GM12878 (cell line): Measurements from ENCODE around the gene NFATC2. TPM values are rescaled to one million over a fixed set of nuclear protein-coding genes. Genes with fewer than 3 reads are reported as not detected.

Experiments used
- ATAC-seq: fragments of 200-7000 bp; cut with Tn5 transposase; 3 replicates; pipeline ENCODE4 v1.9.1; 2020; ENCODE audit warnings: mild to moderate bottlenecking, moderate library complexity
- BruUV-seq: library from RNA; stranded (reverse); fragments of 400-500 nt; replicated peaks from 2 replicates; lab custom pipeline; 2021; lab: Mats Ljungman, UMichigan
- CTCF ChIA-PET: fragments of 300-600 bp; sonication (Branson Sonifier 250); formaldehyde crosslinking; extraction: SDS; loops from one replicate; lab custom pipeline; 2021; ENCODE audit warnings: inconsistent platforms; lab: Yijun Ruan, JAX
- POLR2A ChIA-PET: fragments of 350-600 bp; formaldehyde crosslinking; extraction: SDS; loops from one replicate; lab custom pipeline; 2021; ENCODE audit warnings: inconsistent platforms; lab: Charles Lee
- RAD21 ChIA-PET: fragments of 300-600 bp; sonication (Branson Sonifier 250); formaldehyde crosslinking; loops from one replicate; lab custom pipeline; 2023; ENCODE audit warnings: antibody characterized with exemption; ENCODE audit not compliant: unreplicated experiment; lab: Charles Lee
- SMC1A ChIA-PET: fragments of 300-600 bp; sonication (Branson Sonifier 250); formaldehyde crosslinking; loops from one replicate; lab custom pipeline; 2023; ENCODE audit not compliant: unreplicated experiment, uncharacterized antibody; lab: Charles Lee
- DNase-seq: peaks from one replicate; pipeline ENCODE4 v3.0.0-alpha.2; 2011; ENCODE audit warnings: low read depth, low spot score
- FAIRE-seq: peaks from 3 replicates; lab custom pipeline; 2011; peaks lifted over from hg19 to GRCh38; lab: Jason Lieb, UNC
- H2AFZ ChIP-seq: 2 replicates; pipeline ENCODE4 v1.6.0; 2011; ENCODE audit warnings: low read depth, low read length, control low read depth; ENCODE audit not compliant: control insufficient read depth
- H3K27ac ChIP-seq: 2 replicates; pipeline ENCODE4 v1.5.1; 2011; ENCODE audit warnings: control low read depth; ENCODE audit not compliant: control insufficient read depth, insufficient read depth
- H3K27me3 ChIP-seq, 2 experiments: replicated peaks in 1 of 2; 2 replicates each; pipeline versions ENCODE4 v1.6.0 to v1.6.1; 2011; ENCODE audit warnings: low read length in 1 of 2; ENCODE audit not compliant: control insufficient read depth in 2 of 2, insufficient read depth in 2 of 2
- H3K36me3 ChIP-seq, 2 experiments: 2 replicates each; pipeline ENCODE4 v1.5.1; 2011; ENCODE audit warnings: low read length in 1 of 2; ENCODE audit not compliant: control insufficient read depth in 2 of 2, insufficient read depth in 2 of 2
- H3K4me1 ChIP-seq: 2 replicates; pipeline ENCODE4 v1.6.1; 2011; ENCODE audit warnings: mild to moderate bottlenecking, low read length, moderate library complexity, mixed read lengths; ENCODE audit not compliant: control insufficient read depth, insufficient read depth
- H3K4me2 ChIP-seq: 2 replicates; pipeline ENCODE4 v1.6.0; 2011; ENCODE audit warnings: control low read depth; ENCODE audit not compliant: control insufficient read depth, insufficient read depth
- H3K4me3 ChIP-seq: fragments of 200-600 bp; sonication (generic); 2 replicates; pipeline ENCODE4 v1.5.1; 2016
- H3K79me2 ChIP-seq: 2 replicates; pipeline ENCODE4 v1.6.0; 2011; ENCODE audit warnings: low read length; ENCODE audit not compliant: control insufficient read depth, insufficient read depth
- H3K9ac ChIP-seq: 2 replicates; pipeline ENCODE4 v1.8.0; 2011; ENCODE audit warnings: low read length, control low read depth, mixed read lengths; ENCODE audit not compliant: control insufficient read depth, insufficient read depth
- H3K9me3 ChIP-seq: replicated peaks from 3 replicates; pipeline ENCODE4 v1.5.1; 2011; ENCODE audit warnings: mild to moderate bottlenecking, low read length; ENCODE audit not compliant: control insufficient read depth, insufficient read depth
- H4K20me1 ChIP-seq: 2 replicates; pipeline ENCODE4 v1.6.0; 2011; ENCODE audit not compliant: control insufficient read depth, insufficient read depth
- ASH2L ChIP-seq: fragments of 300-600, 200-600 bp; sonication (generic); IDR thresholded peaks from 2 replicates; pipeline ENCODE4 v1.6.1; 2017; ENCODE audit warnings: low read depth, mild to moderate bottlenecking, borderline replicate concordance
- BRCA1 ChIP-seq: IDR thresholded peaks from 2 replicates; pipeline ENCODE4 v1.6.1; 2011; ENCODE audit warnings: low read depth, low read length, improper control_type of control experiment
- CEBPB ChIP-seq, 2 experiments: fragments of 150-350 bp in 1 of 2; IDR thresholded peaks; 2 replicates each; pipeline ENCODE4 v1.6.1; 2012 to 2014; ENCODE audit warnings: low read depth in 2 of 2, low read length in 2 of 2, borderline replicate concordance in 1 of 2, inconsistent platforms in 1 of 2
- CHD4 ChIP-seq: fragments of 200-600 bp; sonication (generic); IDR thresholded peaks from 2 replicates; pipeline ENCODE4 v1.6.1; 2016; ENCODE audit warnings: mild to moderate bottlenecking
- DPF2 ChIP-seq: fragments of 450-650 bp; IDR thresholded peaks from 2 replicates; pipeline ENCODE4 v1.6.1; 2017; ENCODE audit warnings: mild to moderate bottlenecking
- NFYB ChIP-seq: IDR thresholded peaks from 2 replicates; pipeline ENCODE4 v1.6.1; 2011; ENCODE audit warnings: low read depth, mild to moderate bottlenecking, low read length, improper control_type of control experiment, moderate library complexity; ENCODE audit not compliant: insufficient read depth
- SMAD1 ChIP-seq: fragments of 450-650 bp; IDR thresholded peaks from 2 replicates; pipeline ENCODE4 v1.6.1; 2018; ENCODE audit warnings: mild to moderate bottlenecking, low read depth; ENCODE audit not compliant: partially characterized antibody
- SUZ12 ChIP-seq: fragments of 200-600 bp; sonication (generic); IDR thresholded peaks from one replicate; pipeline ENCODE4 v1.6.1; 2018; ENCODE audit warnings: antibody characterized with exemption, mild to moderate bottlenecking; ENCODE audit not compliant: unreplicated experiment
- TCF3 ChIP-seq: IDR thresholded peaks from 2 replicates; pipeline ENCODE4 v1.6.1; 2012; ENCODE audit warnings: low read depth, mild to moderate bottlenecking, low read length, borderline replicate concordance; ENCODE audit not compliant: insufficient read depth
- ZNF207 ChIP-seq: fragments of 450-650 bp; IDR thresholded peaks from 2 replicates; pipeline ENCODE4 v1.6.1; 2014; ENCODE audit warnings: antibody characterized with exemption, mild to moderate bottlenecking, borderline replicate concordance
- ZSCAN29 ChIP-seq: fragments of 450-650 bp; IDR thresholded peaks from 2 replicates; pipeline ENCODE4 v1.6.1; 2017; ENCODE audit warnings: mild to moderate bottlenecking, moderate library complexity
- WGBS: methylation state at CpG from one replicate; pipeline ENCODE4 v1.1.6; 2016; ENCODE audit warnings: low lambda C conversion rate; ENCODE audit not compliant: insufficient replicate concordance, insufficient coverage; ENCODE audit errors: missing lambda C conversion rate; 5-methylcytosine and 5-hydroxymethylcytosine counted together
- in situ Hi-C: fragments of 300-500 bp; cut with MboI; formaldehyde crosslinking; loops from 9 replicates; pipeline ENCODE4 v1.14.3; 2018; ENCODE audit warnings: mixed read lengths
- intact Hi-C: fragments of 100-400 bp; cut with micrococcal nuclease; formaldehyde crosslinking; loops from one replicate; pipeline ENCODE4 v1.14.2; 2022; ENCODE audit not compliant: unreplicated experiment
- polyA plus RNA-seq, 11 experiments: library from polyadenylated mRNA; depleted of rRNA in 4 of 11; unstranded in 6 of 11; stranded (reverse) in 5 of 11; fragments of >200 nt; fragmentation: Nextera tagmentation in 4 of 11; fragmentation: Illumina TruSeq in 1 of 11; extraction: Ambion mirVana in 4 of 11; extraction: Trizol in 1 of 11; gene quantifications; 1 replicate in 1 of 11; 2 replicates in 10 of 11; pipeline versions ENCODE4 v1.2.1 to v1.2.3, GENCODE V29; 2011 to 2016; ENCODE audit warnings: inconsistent platforms in 2 of 11, missing spikeins in 2 of 11, low read depth in 1 of 11
- total RNA-seq, 4 experiments: library from RNA; depleted of rRNA in 3 of 4; stranded (reverse); fragments of >200 nt in 3 of 4; fragmentation: Illumina TruSeq in 1 of 4; extraction: Trizol in 1 of 4; gene quantifications; 2 replicates each; pipeline versions ENCODE4 v1.2.1 to v1.2.3, GENCODE V29; 2013 to 2021
- TF ChIP-seq, protein P1 (sequence below): IDR thresholded peaks from 2 replicates; pipeline ENCODE4 v1.6.1; 2012; ENCODE audit warnings: low read length, inconsistent platforms
- TF ChIP-seq, protein P2 (sequence below): IDR thresholded peaks from 2 replicates; pipeline ENCODE4 v1.6.1; 2011; ENCODE audit warnings: low read depth, low read length, improper control_type of control experiment, borderline replicate concordance
- TF ChIP-seq, protein P3 (sequence below): fragments of 450-650 bp; IDR thresholded peaks from 2 replicates; pipeline ENCODE4 v1.6.1; 2017; ENCODE audit warnings: borderline replicate concordance

The NFATC2 gene
- total and polyA plus RNA-seq, 10 of the 15 experiments (the other 5 are each of a cell fraction or from before 2014, with no cell fraction given), result 3.3 to 20.0 (median 7.3) TPM

DNA sequence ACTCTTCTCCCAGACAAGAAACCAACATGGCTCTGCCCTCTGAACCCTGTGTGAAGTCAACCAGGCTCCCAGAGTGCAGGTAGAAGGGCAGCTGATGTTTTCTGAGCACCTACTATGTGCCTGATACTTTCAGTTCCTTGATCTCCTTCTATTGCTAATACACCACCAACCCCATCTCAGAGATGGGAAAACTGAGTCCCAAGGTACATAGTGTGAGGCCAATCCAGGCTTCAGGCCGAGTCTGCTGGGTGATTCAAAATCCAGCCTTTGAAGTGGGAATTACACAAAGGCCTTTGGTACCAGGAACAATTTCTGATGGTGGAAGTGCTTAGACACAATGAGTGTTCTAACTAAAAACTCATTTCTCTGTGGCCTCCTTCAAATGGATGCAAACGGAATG, 96.3 kb downstream of the NFATC2 start:
- ChIA-PET SMC1A (no interaction called here), POLR2A (no interaction called here)
- FAIRE-seq (no peak), ATAC-seq (no peak)
- H3K9me3 ChIP-seq, result no peaks in the 10 kb centered on the region
- in situ Hi-C loops, result no loop called here
- intact Hi-C loops, result no loop called here
- H3K4me3 ChIP-seq, result no peak overlapping the region
- peaks cover 4 to 15% of the 10 kb centered on the region in 2 experiments for H3K36me3 ChIP-seq
- H2AFZ ChIP-seq, result no peak overlapping the region
- TF ChIP-seq CHD4 (no peak), ZNF207 (no peak), SMAD1 (no peak), TCF3 (no peak), ASH2L (no peak)
- TF ChIP-seq, protein P1, sequence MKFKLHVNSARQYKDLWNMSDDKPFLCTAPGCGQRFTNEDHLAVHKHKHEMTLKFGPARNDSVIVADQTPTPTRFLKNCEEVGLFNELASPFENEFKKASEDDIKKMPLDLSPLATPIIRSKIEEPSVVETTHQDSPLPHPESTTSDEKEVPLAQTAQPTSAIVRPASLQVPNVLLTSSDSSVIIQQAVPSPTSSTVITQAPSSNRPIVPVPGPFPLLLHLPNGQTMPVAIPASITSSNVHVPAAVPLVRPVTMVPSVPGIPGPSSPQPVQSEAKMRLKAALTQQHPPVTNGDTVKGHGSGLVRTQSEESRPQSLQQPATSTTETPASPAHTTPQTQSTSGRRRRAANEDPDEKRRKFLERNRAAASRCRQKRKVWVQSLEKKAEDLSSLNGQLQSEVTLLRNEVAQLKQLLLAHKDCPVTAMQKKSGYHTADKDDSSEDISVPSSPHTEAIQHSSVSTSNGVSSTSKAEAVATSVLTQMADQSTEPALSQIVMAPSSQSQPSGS, result no peak
- TF ChIP-seq, all 136 proteins: peak for 0
- BruUV-seq, result no TSS peak
- Histone ChIP-seq H3K79me2 (no peaks in the 10 kb centered on the region), H4K20me1 (no peaks in the 10 kb centered on the region), H3K4me2 (no peak overlapping the region), H3K4me1 (peaks cover under 1% of the 10 kb centered on the region; the same call in 1 of the 2 replicates), H3K9ac (no peak overlapping the region), H3K27ac (no peak overlapping the region), H3K27me3 (no peaks in the 10 kb centered on the region)
- 42% methylated on average over 2 of the region's 2 CpGs for WGBS
- no peak for DNase-seq
- ChIA-PET RAD21 (no interaction called here), CTCF (no interaction called here)

DNA sequence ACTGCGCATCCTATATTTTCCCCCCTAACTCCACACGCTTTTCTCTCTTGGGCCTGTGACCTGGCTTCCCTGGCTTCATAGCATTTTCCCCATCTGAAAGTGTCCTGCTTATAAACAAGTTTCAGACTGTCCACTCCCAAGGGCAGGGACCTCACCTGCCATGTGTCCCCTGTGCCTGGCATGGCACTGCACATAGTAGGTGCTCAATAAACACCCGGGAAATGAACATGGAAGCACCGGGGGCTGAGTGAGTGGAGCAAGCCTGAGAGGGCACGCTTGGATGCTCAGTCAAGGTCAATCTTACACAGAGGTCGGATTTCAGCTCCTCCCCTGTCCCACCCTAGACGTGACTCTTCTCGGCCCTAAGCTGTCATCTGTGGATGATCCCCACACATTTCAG, 96.9 kb downstream of the NFATC2 start:
- no peak for DNase-seq
- intact Hi-C loops (no loop called here), in situ Hi-C loops (no loop called here)
- SMC1A ChIA-PET, result no interaction called here
- TF ChIP-seq CEBPB (IDR thresholded peaks at IDR 0.05; ENCODE audit: borderline replicate concordance in 1 of 2, low read depth in 2 of 2, low read length in 2 of 2), result no peak
- TF ChIP-seq, protein P2, sequence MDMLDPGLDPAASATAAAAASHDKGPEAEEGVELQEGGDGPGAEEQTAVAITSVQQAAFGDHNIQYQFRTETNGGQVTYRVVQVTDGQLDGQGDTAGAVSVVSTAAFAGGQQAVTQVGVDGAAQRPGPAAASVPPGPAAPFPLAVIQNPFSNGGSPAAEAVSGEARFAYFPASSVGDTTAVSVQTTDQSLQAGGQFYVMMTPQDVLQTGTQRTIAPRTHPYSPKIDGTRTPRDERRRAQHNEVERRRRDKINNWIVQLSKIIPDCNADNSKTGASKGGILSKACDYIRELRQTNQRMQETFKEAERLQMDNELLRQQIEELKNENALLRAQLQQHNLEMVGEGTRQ, result no peak
- TF ChIP-seq SUZ12, result no peak
- TF ChIP-seq, protein P3, sequence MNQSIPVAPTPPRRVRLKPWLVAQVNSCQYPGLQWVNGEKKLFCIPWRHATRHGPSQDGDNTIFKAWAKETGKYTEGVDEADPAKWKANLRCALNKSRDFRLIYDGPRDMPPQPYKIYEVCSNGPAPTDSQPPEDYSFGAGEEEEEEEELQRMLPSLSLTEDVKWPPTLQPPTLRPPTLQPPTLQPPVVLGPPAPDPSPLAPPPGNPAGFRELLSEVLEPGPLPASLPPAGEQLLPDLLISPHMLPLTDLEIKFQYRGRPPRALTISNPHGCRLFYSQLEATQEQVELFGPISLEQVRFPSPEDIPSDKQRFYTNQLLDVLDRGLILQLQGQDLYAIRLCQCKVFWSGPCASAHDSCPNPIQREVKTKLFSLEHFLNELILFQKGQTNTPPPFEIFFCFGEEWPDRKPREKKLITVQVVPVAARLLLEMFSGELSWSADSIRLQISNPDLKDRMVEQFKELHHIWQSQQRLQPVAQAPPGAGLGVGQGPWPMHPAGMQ, result no peak
- TF ChIP-seq NFYB, result no peak
- TF ChIP-seq BRCA1, result no peak
- TF ChIP-seq ZSCAN29, result no peak
- TF ChIP-seq DPF2, result no peak
- Histone ChIP-seq H3K79me2 (no peaks in the 10 kb centered on the region), H3K27me3 (no peaks in the 10 kb centered on the region), H2AFZ (no peak overlapping the region), H3K27ac (no peak overlapping the region), H3K4me1 (peaks cover 6% of the 10 kb centered on the region), H3K4me2 (no peak overlapping the region), H4K20me1 (no peaks in the 10 kb centered on the region), H3K4me3 (no peak overlapping the region), H3K9me3 (no peaks in the 10 kb centered on the region), H3K9ac (no peak overlapping the region), H3K36me3 (peaks cover 5 to 15% of the 10 kb centered on the region in 2 experiments)
- ATAC-seq, result no peak
- no peak for FAIRE-seq
- CTCF ChIA-PET, result no interaction called here
- RAD21 ChIA-PET, result no interaction called here
- POLR2A ChIA-PET, result no interaction called here
- BruUV-seq, result no TSS peak
- WGBS, result 73% methylated on average over 8 of the region's 8 CpGs
